Adrenal gland (tissue), 12 donors: Measurements from ENCODE around the gene FBRSL1. TPM values are rescaled to one million over a fixed set of nuclear protein-coding genes. Genes with fewer than 3 reads are reported as not detected.
A peak's percentile ranks its signal among the peaks of the same experiment; 100 is the strongest.

Source experiments
- DNase-seq, 7 donors: peaks; one replicate each; pipeline ENCODE4 v3.0.0-alpha.2; 2019 to 2020
- H3K27ac ChIP-seq, 5 donors: fragments of 200-600 bp; sonication (generic) in 4 of 5; 1 replicate in 3 of 5; 2 replicates in 2 of 5; pipeline versions ENCODE4 v1.5.1 to v1.8.0; 2016 to 2020; ENCODE audit warnings: mild to moderate bottlenecking in 1 of 5
- H3K27me3 ChIP-seq: fragments of 200-600 bp; 2 replicates; pipeline ENCODE4 v1.8.0; 2021
- H3K36me3 ChIP-seq, 2 donors: fragments of 200-600 bp; replicated peaks in 1 of 2; 1 replicate in 1 of 2; 2 replicates in 1 of 2; pipeline versions ENCODE4 v1.5.1 to v1.8.0; 2018 to 2022
- H3K4me1 ChIP-seq, 2 donors: fragments of 200-600 bp; replicated peaks in 1 of 2; 1 replicate in 1 of 2; 2 replicates in 1 of 2; pipeline versions ENCODE4 v1.5.1 to v1.8.0; 2018 to 2021
- H3K4me3 ChIP-seq, 4 donors: fragments of 200-600 bp; sonication (generic) in 3 of 4; one replicate each; pipeline ENCODE4 v1.5.1; 2016 to 2018
- H3K9me3 ChIP-seq, 3 donors: fragments of 200-600 bp; sonication (generic) in 1 of 3; replicated peaks in 1 of 3; 1 replicate in 2 of 3; 2 replicates in 1 of 3; pipeline versions ENCODE4 v1.5.1 to v1.8.0; 2016 to 2021
- CTCF ChIP-seq, 6 experiments: fragments of 450-650 bp in 4 of 6; fragments of 200-600 bp in 2 of 6; sonication (generic) in 1 of 6; IDR thresholded peaks; 1 replicate in 5 of 6; 2 replicates in 1 of 6; pipeline versions ENCODE4 v1.5.1 to v1.8.0; 2016 to 2021; ENCODE audit warnings: antibody characterized with exemption in 6 of 6, mild to moderate bottlenecking in 2 of 6, moderate library complexity in 1 of 6
- POLR2A ChIP-seq, 2 donors: fragments of 450-650 bp; IDR thresholded peaks; one replicate each; pipeline ENCODE4 v1.6.1; 2017; ENCODE audit warnings: antibody characterized with exemption in 2 of 2, mild to moderate bottlenecking in 2 of 2, moderate library complexity in 1 of 2
- WGBS, 4 donors: extraction: QIAGEN DNeasy Blood & Tissue Kit in 2 of 4; methylation state at CpG; one replicate each; pipeline versions ENCODE4 v1.1.5 to v1.1.7; 2013 to 2017; 5-methylcytosine and 5-hydroxymethylcytosine counted together
- intact Hi-C, 2 donors: fragments of 100-400 bp; cut with DNase I; formaldehyde crosslinking; loops; one replicate each; pipeline versions ENCODE4 v1.14.1 to v1.15.0; 2022 to 2023
- polyA plus RNA-seq, 3 donors: library from polyadenylated mRNA; stranded (reverse); fragments of 200-250 nt in 2 of 3; fragments of 350-450 nt in 1 of 3; fragmentation: Illumina TruSeq in 1 of 3; extraction: RNeasy Lipid Tissue Mini Kit (QIAGEN cat#74804) in 1 of 3; gene quantifications; one replicate each; pipeline ENCODE4 v1.2.3, GENCODE V29; 2013 to 2014
- total RNA-seq, 9 donors: library from RNA; depleted of rRNA in 4 of 9; stranded (reverse); fragments of >200 nt in 4 of 9; fragments of 120-200 nt in 1 of 9; fragmentation: NEBNext Ultra II Directional in 1 of 9; extraction: Animal tissue kit (Norgen Biotek cat#: 25700) in 1 of 9; gene quantifications; one replicate each; pipeline versions ENCODE4 v1.1.0 to v1.2.4, GENCODE V29; 2013 to 2023
- donor health status: healthy with polysubstance abuse.
- donor health status: Bipolar disorder and iron deficiency.
- donor health status: DM: yes; HTN: yes; CAD: no.
- donor health status: DM: no; HTN: no; CAD: no.
- donor health status: DM: no; HTN: no; CAD: no.
- donor health status: DM: yes; HTN: yes; CAD: no.

Gene FBRSL1
- total and polyA plus RNA-seq, 12 donors, result 5.3 to 63.8 (median 26.9) TPM

GRCh38 chr12:132525011-132525832, 35.3 kb downstream of the FBRSL1 start:
- TF ChIP-seq POLR2A (IDR thresholded peaks at IDR 0.05), result peak in 1 of 2 donors; percentile 43
- no peak for TF ChIP-seq CTCF (IDR thresholded peaks at IDR 0.05)
- peaks cover 13 to 18% of the 10 kb centered on the region in 2 donors for H3K4me1 ChIP-seq
- no peak overlapping the region for H3K4me3 ChIP-seq
- H3K27me3 ChIP-seq, result no peaks in the 10 kb centered on the region
- no peaks in the 10 kb centered on the region for H3K36me3 ChIP-seq
- peak overlapping the region in 3 of 5 donors; percentile 21 to 66 (median 60) for H3K27ac ChIP-seq
- DNase-seq, result peak in 3 of 7 donors; percentile 35 to 69 (median 61)
- intact Hi-C loops, result no loop called here
- H3K9me3 ChIP-seq, result no peaks in the 10 kb centered on the region
- 62 to 79% (median 72%) methylated on average over 10 to 43 of the region's 43 CpGs for WGBS, 4 donors

DNA sequence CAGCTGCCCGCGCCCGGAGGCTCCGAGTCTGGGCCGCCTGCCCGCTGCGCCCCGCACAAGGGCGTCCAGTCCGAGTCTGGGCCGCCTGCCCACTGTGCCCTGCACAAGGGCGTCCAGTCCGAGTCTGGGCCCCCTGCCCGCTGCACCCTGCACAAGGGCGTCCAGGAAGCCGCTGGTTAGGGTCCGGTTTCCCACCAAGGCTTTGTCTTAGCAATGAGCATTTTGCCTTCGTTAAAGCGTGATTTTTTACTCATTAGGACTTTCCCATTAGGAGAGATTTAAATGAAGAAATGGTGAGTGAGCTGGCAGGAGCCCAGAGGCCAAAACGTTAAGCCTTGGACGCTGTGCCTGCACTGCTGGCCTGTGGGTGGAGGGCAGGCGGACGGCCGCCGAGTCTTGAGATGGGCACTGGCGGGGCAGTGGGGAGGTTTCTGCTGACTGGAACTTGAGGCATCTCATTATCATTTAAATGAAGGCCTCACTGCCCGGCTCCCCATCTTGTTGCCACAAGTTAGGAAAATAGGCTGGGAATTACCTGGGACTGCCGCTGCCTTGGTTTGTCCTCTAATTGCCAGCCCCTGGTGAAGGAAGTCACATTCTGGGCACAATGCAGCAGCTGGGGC, 36.0 kb downstream of the FBRSL1 start:
- no peaks in the 10 kb centered on the region for H3K27me3 ChIP-seq
- H3K36me3 ChIP-seq, result no peaks in the 10 kb centered on the region
- no peak overlapping the region for H3K4me3 ChIP-seq
- no peak for TF ChIP-seq POLR2A (IDR thresholded peaks at IDR 0.05)
- TF ChIP-seq CTCF (IDR thresholded peaks at IDR 0.05), result no peak
- peak overlapping the region in 3 of 5 donors; percentile 6 to 60 (median 21) for H3K27ac ChIP-seq
- peak; percentile 62 to 83 (median 71) for DNase-seq
- intact Hi-C loops, result no loop called here
- peaks cover 13 to 18% of the 10 kb centered on the region in 2 donors for H3K4me1 ChIP-seq
- WGBS, 4 donors, result 59 to 68% (median 63%) methylated on average over 17 to 28 of the region's 28 CpGs
- no peaks in the 10 kb centered on the region for H3K9me3 ChIP-seq

DNA sequence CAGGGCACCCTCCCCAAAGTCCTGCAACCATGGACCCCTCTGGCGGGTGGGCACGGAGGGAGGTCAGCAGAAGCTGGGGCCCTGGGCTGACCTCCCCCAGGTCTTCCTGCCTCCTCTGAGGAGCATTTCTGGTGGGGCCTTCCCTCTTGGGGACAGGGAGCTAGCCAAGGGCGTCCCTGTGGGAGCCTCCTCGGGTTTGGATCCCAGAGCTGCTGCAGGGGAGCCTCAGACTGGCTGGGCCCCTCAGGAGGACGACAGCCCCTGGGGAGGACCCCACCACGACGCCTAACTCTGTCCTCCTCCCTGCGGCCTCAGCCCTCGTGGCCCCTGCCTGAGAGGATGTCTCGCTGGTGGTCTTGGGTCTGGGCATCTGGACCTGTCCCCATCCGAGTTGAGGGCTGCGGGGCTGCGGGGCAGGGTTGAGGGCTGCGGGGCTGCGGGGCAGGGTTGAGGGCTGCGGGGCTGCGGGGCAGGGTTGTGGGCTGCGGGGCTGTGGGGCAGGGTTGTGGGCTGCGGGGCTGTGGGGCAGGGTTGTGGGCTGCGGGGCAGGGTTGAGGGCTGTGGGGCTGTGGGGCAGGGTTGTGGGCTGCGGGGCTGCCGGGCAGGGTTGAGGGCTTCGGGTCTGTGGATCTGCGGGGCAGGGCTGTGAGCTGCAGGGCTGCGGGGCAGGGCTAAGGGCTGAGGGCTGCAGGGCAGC, 37.4 kb downstream of the FBRSL1 start:
- no peaks in the 10 kb centered on the region for H3K9me3 ChIP-seq
- TF ChIP-seq CTCF (IDR thresholded peaks at IDR 0.05), result no peak
- TF ChIP-seq POLR2A (IDR thresholded peaks at IDR 0.05), result no peak
- 86 to 96% (median 90%) methylated on average over 11 to 25 of the region's 25 CpGs for WGBS, 4 donors
- no peaks in the 10 kb centered on the region for H3K27me3 ChIP-seq
- no peak overlapping the region for H3K4me3 ChIP-seq
- no peak for DNase-seq
- intact Hi-C loops, result no loop called here
- H3K4me1 ChIP-seq, result peaks cover 13 to 18% of the 10 kb centered on the region in 2 donors
- no peak overlapping the region for H3K27ac ChIP-seq
- no peaks in the 10 kb centered on the region for H3K36me3 ChIP-seq

DNA sequence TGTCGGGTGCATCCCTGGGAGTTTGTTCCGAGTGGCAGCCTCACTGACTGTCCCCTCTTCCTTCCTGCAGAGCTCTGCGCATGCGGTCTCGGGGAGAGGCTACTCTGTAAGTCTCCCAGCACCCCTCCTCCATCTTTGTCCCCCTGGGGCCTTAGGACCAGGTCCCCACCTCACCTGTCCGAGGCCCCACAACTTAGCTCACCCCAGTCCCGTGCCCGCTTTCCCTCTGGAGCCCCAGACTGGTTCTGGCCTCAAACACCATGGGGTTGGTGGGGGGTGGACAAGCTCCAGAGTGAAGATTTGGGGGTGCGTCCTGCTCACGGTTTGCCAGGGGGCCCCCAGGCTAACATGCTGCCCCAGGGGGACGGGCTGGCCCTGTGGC, 37.9 kb downstream of the FBRSL1 start:
- intact Hi-C loops, result no loop called here
- Histone ChIP-seq H3K9me3 (no peaks in the 10 kb centered on the region), H3K36me3 (no peaks in the 10 kb centered on the region), H3K27me3 (no peaks in the 10 kb centered on the region), H3K27ac (no peak overlapping the region), H3K4me3 (no peak overlapping the region), H3K4me1 (peaks cover 13 to 18% of the 10 kb centered on the region in 2 donors)
- no peak for TF ChIP-seq CTCF (IDR thresholded peaks at IDR 0.05)
- TF ChIP-seq POLR2A (IDR thresholded peaks at IDR 0.05), result no peak
- no peak for DNase-seq
- 89 to 97% (median 93%) methylated on average over 5 to 11 of the region's 11 CpGs; no CpG with 5 or more reads in 1 of the 4 donors for WGBS, 4 donors
